Muscle of leg (tissue), 11 donors: ENCODE measurements around the gene PCSK5. TPM values are rescaled to one million over a fixed set of nuclear protein-coding genes. Genes with fewer than 3 reads are reported as not detected.

Experiments
- DNase-seq: peaks from one replicate; pipeline ENCODE4 v3.0.0; 2013
- H3K27ac ChIP-seq: one replicate; pipeline ENCODE4 v1.5.1; 2013; ENCODE audit warnings: mild to moderate bottlenecking, low read length, control low read depth
- H3K27me3 ChIP-seq: one replicate; pipeline ENCODE4 v1.6.1; 2013; ENCODE audit warnings: low read length; ENCODE audit not compliant: control insufficient read depth, insufficient read depth
- H3K36me3 ChIP-seq: one replicate; pipeline ENCODE4 v1.6.1; 2013; ENCODE audit warnings: low read length; ENCODE audit not compliant: control insufficient read depth, insufficient read depth
- H3K4me1 ChIP-seq: one replicate; pipeline ENCODE4 v1.6.1; 2013; ENCODE audit warnings: low read length; ENCODE audit not compliant: control insufficient read depth, insufficient read depth
- H3K4me3 ChIP-seq: one replicate; pipeline ENCODE4 v1.5.1; 2013; ENCODE audit warnings: low read length, control low read depth
- H3K9me3 ChIP-seq: replicated peaks from 2 replicates; pipeline ENCODE4 v1.6.1; 2013; ENCODE audit warnings: low read depth, low read length; ENCODE audit not compliant: control insufficient read depth
- WGBS: methylation state at CpG from one replicate; pipeline ENCODE4 v1.1.5; 2013; ENCODE audit warnings: missing lambda C conversion rate; ENCODE audit not compliant: insufficient coverage; 5-methylcytosine and 5-hydroxymethylcytosine counted together
- polyA plus RNA-seq, 8 donors: library from polyadenylated mRNA; unstranded; fragments of 120-200 nt; gene quantifications; one replicate each; pipeline versions ENCODE4 v1.2.1 to v1.2.3, GENCODE V29; 2013; ENCODE audit warnings: inconsistent platforms in 1 of 8, low replicate concordance in 1 of 8; ENCODE audit not compliant: insufficient read length in 8 of 8, insufficient read depth in 1 of 8
- total RNA-seq: library from RNA; stranded (reverse); fragments of 120-200 nt; gene quantifications from one replicate; pipeline ENCODE4 v1.2.4, GENCODE V29; 2013

PCSK5 gene
- total and polyA plus RNA-seq, 9 donors, result 12.9 to 22.1 (median 16.7) TPM

DNA sequence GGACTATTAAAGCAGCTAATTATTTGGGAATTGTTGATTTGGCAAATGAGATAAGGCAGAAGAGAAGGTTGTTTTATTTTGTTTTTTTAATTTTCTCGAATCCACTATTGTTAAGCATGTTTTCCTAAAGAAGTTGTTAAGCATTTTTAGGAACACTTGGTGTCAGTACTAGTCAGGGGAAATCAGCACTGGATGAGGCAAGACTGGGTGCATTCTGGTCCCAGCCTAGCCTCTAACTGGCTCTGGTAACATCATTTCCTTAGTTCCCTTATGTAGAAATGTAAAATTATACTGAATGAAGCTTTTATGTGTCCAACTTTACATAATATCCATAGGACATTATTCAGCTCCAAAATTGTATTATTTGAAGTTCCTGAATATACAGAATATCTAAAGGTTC, 196.1 kb downstream of the PCSK5 start:
- Histone ChIP-seq H3K4me3 (no peak overlapping the region), H3K27ac (no peak overlapping the region), H3K27me3 (no peaks in the 10 kb centered on the region), H3K9me3 (no peaks in the 10 kb centered on the region), H3K36me3 (peaks cover 3% of the 10 kb centered on the region), H3K4me1 (peaks cover 8% of the 10 kb centered on the region)
- WGBS, result no CpG with 5 or more reads among the region's 1 CpG
- no peak for DNase-seq

DNA sequence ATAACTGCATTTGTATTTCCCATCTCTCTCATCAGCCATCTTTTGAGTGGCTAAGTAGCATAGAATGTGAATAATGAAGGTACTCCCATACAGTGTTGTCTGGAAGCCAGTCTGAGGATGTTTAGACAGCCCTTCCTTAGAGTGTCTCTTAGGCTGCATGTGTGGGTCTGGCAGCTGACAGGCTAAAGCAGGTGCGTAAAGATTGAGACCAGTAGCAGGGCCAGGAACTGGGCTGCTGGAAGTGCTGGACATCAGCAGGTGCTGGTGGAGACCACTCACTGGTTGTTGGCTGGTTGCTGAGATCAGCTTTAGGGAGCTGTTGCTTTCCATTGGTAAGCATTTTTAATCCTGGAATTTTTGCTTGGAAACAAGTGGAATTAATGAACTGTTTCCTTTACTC, 197.5 kb downstream of the PCSK5 start:
- 80% methylated on average over 1 of the region's 1 CpG for whole genome bisulfite sequencing
- Histone ChIP-seq H3K9me3 (no peaks in the 10 kb centered on the region), H3K4me3 (no peak overlapping the region), H3K27me3 (no peaks in the 10 kb centered on the region), H3K27ac (peak overlapping the region; percentile 39), H3K4me1 (peaks cover 8% of the 10 kb centered on the region), H3K36me3 (peaks cover 3% of the 10 kb centered on the region)
- peak; percentile 82 for DNase-seq

DNA sequence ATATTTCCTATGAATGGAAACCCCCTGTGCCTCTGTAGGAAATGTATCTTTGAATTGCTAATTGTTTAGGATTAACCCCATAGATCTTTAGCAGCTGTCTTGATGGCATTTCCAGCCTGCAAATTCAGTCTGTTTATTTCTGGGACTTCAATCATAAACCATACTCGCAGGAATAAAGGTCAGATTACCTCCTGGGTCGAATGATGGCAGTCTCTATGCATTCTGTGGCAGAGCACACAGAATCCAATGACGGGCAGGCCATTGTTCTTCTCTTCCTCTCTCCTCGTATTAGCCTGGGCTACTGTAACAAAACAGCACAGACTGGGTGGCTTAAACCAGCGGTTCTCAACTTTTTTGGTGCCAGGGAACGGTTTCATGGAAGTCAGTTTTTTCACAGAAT, 199.9 kb downstream of the PCSK5 start:
- Histone ChIP-seq H3K4me3 (no peak overlapping the region), H3K27ac (no peak overlapping the region), H3K9me3 (no peaks in the 10 kb centered on the region), H3K27me3 (no peaks in the 10 kb centered on the region), H3K4me1 (peaks cover 8% of the 10 kb centered on the region), H3K36me3 (no peaks in the 10 kb centered on the region)
- 44% methylated on average over 4 of the region's 6 CpGs for WGBS
- no peak for DNase-seq

DNA sequence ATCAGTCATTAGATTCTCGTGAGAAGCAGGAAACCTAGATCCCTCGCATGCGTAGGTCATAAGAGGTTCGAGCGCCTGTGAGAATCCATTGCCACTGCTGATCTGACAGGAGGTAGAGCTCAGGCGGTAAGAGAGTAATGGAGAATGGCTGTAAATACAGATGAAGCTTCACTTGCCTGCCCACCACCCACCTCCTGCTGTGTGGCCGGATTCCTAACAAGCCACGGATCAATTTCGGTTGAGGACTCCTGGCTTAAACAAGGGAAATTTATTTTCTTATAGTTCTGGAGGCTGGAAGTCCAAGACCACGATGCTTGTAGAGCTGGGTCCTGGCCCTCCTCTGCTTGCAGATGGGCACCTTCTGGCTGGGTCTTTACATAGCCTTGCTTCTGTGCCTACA, 200.4 kb downstream of the PCSK5 start:
- Histone ChIP-seq H3K27ac (no peak overlapping the region), H3K4me3 (no peak overlapping the region)

DNA sequence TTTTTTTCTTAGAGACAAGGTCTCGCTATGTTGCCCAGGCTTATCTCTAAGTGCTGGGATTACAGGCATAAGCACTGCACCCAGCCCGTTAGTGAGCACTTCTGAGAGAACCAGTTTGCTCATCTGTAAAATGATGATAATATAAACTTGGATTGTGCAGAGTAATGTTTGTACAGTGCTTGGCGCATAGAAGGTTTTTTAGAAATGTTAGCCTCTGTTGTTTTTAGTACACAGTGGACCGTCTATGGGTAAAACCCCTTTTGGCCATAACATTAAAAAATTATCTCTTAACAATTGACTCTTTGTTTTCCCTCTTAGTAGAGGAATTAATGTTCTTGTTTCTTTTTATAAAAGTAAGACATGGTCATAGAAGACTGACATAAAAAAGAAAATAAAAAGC, 202.1 kb downstream of the PCSK5 start:
- Histone ChIP-seq H3K9me3 (no peaks in the 10 kb centered on the region), H3K27me3 (no peaks in the 10 kb centered on the region), H3K36me3 (peaks cover 4% of the 10 kb centered on the region), H3K27ac (no peak overlapping the region), H3K4me1 (peaks cover 8% of the 10 kb centered on the region), H3K4me3 (no peak overlapping the region)
- WGBS, result 84% methylated on average over 2 of the region's 4 CpGs
- DNase-seq, result no peak

More for the DNA sequence above, 200.4 kb downstream of the PCSK5 start:
- Histone ChIP-seq H3K9me3 (no peaks in the 10 kb centered on the region), H3K27me3 (no peaks in the 10 kb centered on the region), H3K36me3 (peaks cover 2% of the 10 kb centered on the region), H3K4me1 (peaks cover 8% of the 10 kb centered on the region)
- 93% methylated on average over 6 of the region's 10 CpGs for WGBS
- no peak for DNase-seq

DNA sequence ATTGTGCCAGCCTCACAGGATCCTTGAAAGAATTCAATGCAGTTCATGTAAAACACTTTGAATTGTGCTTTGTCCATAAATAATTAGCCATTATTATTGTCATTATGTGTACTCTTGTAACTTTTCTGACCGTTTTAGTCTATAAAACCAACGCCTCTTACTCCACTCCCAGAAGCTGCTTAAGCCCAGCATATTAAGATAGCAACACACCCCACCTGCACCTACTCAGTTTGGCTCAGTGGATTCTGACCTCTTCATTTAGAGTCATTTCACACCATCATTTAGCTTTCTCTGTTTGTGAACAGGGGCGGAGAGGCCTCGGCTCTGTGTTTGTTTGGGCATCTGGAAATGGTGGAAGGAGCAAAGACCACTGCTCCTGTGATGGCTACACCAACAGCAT, 205.1 kb downstream of the PCSK5 start:
- H3K4me3 ChIP-seq, result no peak overlapping the region
- no peak overlapping the region for H3K27ac ChIP-seq
- peaks cover 7% of the 10 kb centered on the region for H3K36me3 ChIP-seq
- no peaks in the 10 kb centered on the region for H3K9me3 ChIP-seq
- no CpG with 5 or more reads among the region's 4 CpGs for WGBS
- DNase-seq, result no peak
- no peaks in the 10 kb centered on the region for H3K27me3 ChIP-seq
- H3K4me1 ChIP-seq, result peaks cover 5% of the 10 kb centered on the region

DNA sequence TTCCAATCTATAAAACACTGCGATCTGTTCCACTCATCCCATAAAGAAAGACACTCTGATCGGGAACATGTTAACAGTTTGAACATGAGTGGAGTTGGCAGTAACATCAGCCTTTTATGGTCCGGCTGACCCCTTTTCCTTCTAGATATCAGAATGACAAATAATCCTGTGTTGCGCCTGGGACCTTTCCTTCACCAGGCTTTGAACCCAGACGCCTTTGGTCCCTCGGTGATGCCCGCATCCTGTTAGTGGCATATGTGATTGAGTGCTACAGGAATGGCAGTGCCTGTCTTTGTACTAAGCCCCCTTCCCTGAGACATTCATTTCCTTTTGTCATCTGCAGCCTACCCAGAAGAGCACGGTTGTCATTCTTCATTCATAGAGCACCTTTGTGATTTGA, 209.0 kb downstream of the PCSK5 start:
- Histone ChIP-seq H3K27ac (no peak overlapping the region), H3K36me3 (peaks cover 7% of the 10 kb centered on the region), H3K4me3 (no peak overlapping the region), H3K9me3 (no peaks in the 10 kb centered on the region), H3K27me3 (no peaks in the 10 kb centered on the region), H3K4me1 (peaks cover 2% of the 10 kb centered on the region)
- no CpG with 5 or more reads among the region's 8 CpGs for WGBS
- no peak for DNase-seq

DNA sequence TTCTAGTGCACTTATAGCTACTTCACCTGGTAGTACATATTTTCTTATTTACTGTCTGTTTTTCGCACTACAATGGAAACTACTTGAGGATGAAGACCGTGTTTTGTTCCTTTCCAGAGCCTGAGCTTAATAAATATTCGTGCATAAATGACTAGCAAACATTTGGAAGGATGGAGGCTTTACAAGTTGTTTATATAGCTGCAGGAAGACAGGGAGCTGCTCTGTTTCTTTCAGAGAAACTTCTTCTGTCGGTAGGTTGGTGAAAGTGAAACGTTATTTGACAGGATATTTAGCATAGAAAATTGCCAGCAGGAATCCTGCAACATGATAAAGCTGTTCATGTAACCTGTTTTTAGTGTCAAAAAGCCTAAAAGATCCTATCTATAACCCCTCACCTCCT, 210.6 kb downstream of the PCSK5 start:
- Histone ChIP-seq H3K4me1 (peaks cover 2% of the 10 kb centered on the region), H3K4me3 (no peak overlapping the region), H3K27me3 (no peaks in the 10 kb centered on the region), H3K36me3 (peaks cover 5% of the 10 kb centered on the region), H3K27ac (peak overlapping the region; percentile 18), H3K9me3 (no peaks in the 10 kb centered on the region)
- DNase-seq, result no peak
- 10% methylated on average over 2 of the region's 5 CpGs for WGBS

DNA sequence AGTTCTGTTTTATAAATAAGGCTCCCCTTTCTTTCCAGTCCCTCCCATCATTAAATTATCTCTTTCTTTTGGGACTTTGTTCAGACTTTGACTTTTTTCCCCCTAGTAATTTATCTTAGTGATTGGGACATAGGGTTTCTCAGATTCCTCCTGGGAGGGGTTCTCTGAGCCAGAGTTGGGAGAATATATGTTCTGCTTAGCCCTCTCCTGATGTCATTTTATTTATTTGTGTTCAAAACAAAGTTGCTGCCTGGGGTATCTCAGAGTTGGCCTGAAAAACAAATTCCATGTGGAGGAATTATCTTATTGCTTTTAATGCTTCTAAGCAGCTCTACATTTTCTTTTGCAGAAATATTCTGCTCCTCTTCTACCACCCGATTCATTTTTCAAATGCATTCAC, 211.0 kb downstream of the PCSK5 start:
- Histone ChIP-seq H3K4me1 (peaks cover 2% of the 10 kb centered on the region), H3K9me3 (no peaks in the 10 kb centered on the region), H3K4me3 (no peak overlapping the region), H3K36me3 (peaks cover 5% of the 10 kb centered on the region), H3K27me3 (no peaks in the 10 kb centered on the region), H3K27ac (peak overlapping the region; percentile 18)
- DNase-seq, result peak; percentile 78
- WGBS, result no CpG with 5 or more reads among the region's 1 CpG

DNA sequence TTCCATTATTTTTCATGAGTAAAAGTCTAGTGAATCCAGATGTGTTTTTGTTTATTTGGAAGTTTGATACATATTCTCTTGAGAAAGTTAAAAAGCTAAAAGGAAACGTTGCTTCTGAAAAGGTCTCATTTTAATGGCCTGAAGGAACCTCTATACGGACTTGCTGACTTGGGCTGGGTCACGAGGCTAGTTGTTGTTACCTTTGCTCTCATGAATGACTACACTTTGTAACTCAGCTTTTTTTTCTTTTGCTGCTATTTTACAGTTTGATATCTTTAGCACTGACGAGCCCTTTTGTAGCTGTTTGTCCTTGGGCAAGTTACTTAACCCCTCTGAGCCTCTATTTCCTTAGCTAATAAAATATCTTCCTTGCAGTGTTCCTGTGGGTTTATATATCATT, 211.5 kb downstream of the PCSK5 start:
- whole genome bisulfite sequencing, result 48% methylated on average over 3 of the region's 4 CpGs
- no peaks in the 10 kb centered on the region for H3K9me3 ChIP-seq
- no peak overlapping the region for H3K27ac ChIP-seq
- H3K36me3 ChIP-seq, result peaks cover 5% of the 10 kb centered on the region
- H3K4me1 ChIP-seq, result peaks cover 2% of the 10 kb centered on the region
- no peak for DNase-seq
- H3K27me3 ChIP-seq, result no peaks in the 10 kb centered on the region
- H3K4me3 ChIP-seq, result no peak overlapping the region
